ENCODE results near the gene PPP1R9B. TPM values are rescaled to one million over a fixed set of nuclear protein-coding genes. Genes with fewer than 3 reads are reported as not detected.

Gene PPP1R9B
- total and polyA plus RNA-seq, 9 donors = 24.7 to 66.1 (median 48.5) TPM

DNA sequence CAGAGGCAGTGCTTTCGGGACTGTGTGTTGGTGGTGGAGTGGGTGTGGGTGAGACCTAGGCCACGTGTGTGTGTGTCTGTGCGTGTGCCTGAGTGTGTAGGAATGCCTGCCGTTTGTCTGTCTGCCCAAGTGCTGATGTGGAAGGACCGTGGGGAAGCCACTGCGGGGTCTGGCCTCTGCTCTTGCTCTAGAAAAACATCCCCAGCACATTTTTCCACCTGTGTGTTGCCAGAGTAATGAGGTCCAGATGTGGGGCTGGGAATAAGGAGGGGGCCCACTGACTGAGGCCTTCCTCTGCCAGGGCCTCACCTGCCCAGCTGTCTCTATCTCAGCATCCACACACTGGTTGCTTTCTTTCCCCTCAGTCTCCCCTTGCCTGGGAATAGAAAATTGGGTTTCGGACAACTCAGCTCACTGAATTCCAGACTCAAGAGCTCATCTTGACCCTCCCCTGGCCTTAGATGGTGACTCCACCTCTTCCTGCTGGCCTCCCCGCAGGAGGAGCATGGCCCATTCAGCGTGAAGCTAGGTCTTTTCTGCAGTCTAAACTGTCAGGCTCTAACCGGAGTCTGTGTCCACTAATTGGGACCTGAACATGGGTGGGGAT, 23.0 kb upstream of the PPP1R9B start:
- peak; percentile 98 for DNase-seq
- Histone ChIP-seq H3K9me3 (replicated peaks; ENCODE audit: control insufficient read depth, low read depth, low read length) (no peaks in the 10 kb centered on the region), H3K4me1 (ENCODE audit: control insufficient read depth, insufficient read depth, low read length) (peaks cover 81% of the 10 kb centered on the region), H3K36me3 (ENCODE audit: control insufficient read depth, insufficient read depth, low read length) (peaks cover 59% of the 10 kb centered on the region), H3K4me3 (ENCODE audit: low read length) (no peak overlapping the region), H3K27me3 (ENCODE audit: control insufficient read depth, insufficient read depth, low read length) (no peaks in the 10 kb centered on the region), H3K27ac (ENCODE audit: low read length) (peak overlapping the region; percentile 98)
- WGBS (ENCODE audit: insufficient coverage) = 11% methylated on average over 6 of the region's 10 CpGs

DNA sequence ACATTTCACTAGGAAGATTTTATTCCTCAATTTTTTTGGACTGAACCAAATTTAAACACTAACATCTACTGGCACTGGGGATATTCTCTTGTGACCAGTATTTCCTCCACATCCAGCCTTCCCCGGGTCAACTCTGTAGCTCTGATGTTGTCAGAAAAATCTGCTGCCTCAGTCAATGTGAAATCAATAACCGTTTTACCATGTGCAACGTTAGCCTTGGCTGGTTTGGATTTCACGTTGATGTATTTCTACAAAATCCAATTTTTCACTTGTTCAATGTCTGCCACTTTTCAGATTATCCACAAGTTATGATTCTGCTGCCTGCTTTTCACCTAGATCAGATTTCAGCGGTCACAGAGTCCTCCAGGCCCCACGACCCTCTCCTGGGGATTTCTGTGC, 22.5 kb upstream of the PPP1R9B start:
- Histone ChIP-seq H3K9me3 (replicated peaks; ENCODE audit: control insufficient read depth, low read depth, low read length) (no peaks in the 10 kb centered on the region), H3K36me3 (ENCODE audit: control insufficient read depth, insufficient read depth, low read length) (peaks cover 64% of the 10 kb centered on the region), H3K27ac (ENCODE audit: low read length) (peak overlapping the region; percentile 98), H3K4me3 (ENCODE audit: low read length) (no peak overlapping the region), H3K4me1 (ENCODE audit: control insufficient read depth, insufficient read depth, low read length) (peaks cover 81% of the 10 kb centered on the region), H3K27me3 (ENCODE audit: control insufficient read depth, insufficient read depth, low read length) (no peaks in the 10 kb centered on the region)
- DNase-seq = peak; percentile 80
- 19% methylated on average over 6 of the region's 6 CpGs for WGBS (ENCODE audit: insufficient coverage)

DNA sequence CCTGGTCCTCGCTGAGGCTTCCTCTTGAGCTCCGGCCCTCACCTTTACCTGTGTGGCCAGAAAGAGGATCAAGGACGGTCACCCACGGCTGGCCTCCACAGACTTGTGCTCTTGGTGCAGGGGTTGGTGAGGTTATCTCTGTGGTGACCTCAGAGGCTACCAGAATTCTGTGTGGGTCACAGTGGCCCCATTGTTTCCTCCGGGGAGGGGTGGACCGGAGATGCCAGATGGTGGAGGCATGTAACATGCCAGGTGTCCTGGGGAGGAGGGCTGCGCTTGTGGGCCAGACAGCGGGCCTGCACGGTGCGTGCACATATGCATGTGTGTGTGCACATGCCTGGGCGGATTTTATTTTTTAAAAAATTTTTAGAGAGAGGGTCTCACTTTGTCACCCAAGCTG, 21.7 kb upstream of the PPP1R9B start:
- 71% methylated on average over 5 of the region's 11 CpGs for WGBS (ENCODE audit: insufficient coverage)
- Histone ChIP-seq H3K4me3 (ENCODE audit: low read length) (no peak overlapping the region), H3K27ac (ENCODE audit: low read length) (peak overlapping the region; percentile 98), H3K4me1 (ENCODE audit: control insufficient read depth, insufficient read depth, low read length) (peaks cover 81% of the 10 kb centered on the region), H3K27me3 (ENCODE audit: control insufficient read depth, insufficient read depth, low read length) (no peaks in the 10 kb centered on the region), H3K9me3 (replicated peaks; ENCODE audit: control insufficient read depth, low read depth, low read length) (no peaks in the 10 kb centered on the region), H3K36me3 (ENCODE audit: control insufficient read depth, insufficient read depth, low read length) (peaks cover 64% of the 10 kb centered on the region)
- DNase-seq = no peak

DNA sequence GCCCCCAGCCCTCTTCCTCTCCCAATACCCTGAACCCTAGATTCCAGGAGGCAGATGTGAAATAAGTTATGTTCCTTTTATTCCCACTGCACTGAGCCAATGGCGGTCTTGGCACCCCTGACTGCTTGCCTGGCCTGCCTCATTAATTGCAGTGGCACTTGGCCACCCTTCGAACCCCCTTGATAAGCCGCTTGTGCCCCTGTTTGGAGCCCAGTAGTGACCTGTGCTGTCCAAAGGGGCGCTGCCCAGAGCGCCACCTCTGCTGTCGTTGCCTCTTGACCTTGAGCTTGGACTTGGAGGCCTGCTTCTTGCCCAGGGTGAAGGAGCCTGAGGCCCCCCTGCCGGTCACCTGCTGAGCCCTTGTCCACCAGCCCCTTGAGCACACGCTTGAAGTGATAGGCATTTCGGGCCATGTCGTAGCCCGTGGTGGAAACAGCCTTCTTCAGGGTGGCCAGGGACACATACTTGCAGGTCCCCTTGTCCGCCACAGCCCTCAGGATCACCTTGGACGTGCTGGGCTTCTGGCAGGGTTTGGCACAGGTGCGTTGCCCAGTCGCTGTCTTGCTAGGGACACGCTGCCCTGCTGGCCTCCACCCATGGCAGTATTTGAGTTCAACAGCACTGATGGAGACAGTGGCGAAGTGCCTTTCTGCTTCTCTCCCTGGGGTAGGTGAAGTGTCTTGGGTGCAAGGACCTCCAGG, 21.0 kb upstream of the PPP1R9B start:
- WGBS (ENCODE audit: insufficient coverage) = 87% methylated on average over 17 of the region's 17 CpGs
- Histone ChIP-seq H3K27ac (ENCODE audit: low read length) (peak overlapping the region; percentile 98), H3K27me3 (ENCODE audit: control insufficient read depth, insufficient read depth, low read length) (no peaks in the 10 kb centered on the region), H3K9me3 (replicated peaks; ENCODE audit: control insufficient read depth, low read depth, low read length) (no peaks in the 10 kb centered on the region), H3K4me1 (ENCODE audit: control insufficient read depth, insufficient read depth, low read length) (peaks cover 78% of the 10 kb centered on the region), H3K36me3 (ENCODE audit: control insufficient read depth, insufficient read depth, low read length) (peaks cover 60% of the 10 kb centered on the region), H3K4me3 (ENCODE audit: low read length) (no peak overlapping the region)
- no peak for DNase-seq

DNA sequence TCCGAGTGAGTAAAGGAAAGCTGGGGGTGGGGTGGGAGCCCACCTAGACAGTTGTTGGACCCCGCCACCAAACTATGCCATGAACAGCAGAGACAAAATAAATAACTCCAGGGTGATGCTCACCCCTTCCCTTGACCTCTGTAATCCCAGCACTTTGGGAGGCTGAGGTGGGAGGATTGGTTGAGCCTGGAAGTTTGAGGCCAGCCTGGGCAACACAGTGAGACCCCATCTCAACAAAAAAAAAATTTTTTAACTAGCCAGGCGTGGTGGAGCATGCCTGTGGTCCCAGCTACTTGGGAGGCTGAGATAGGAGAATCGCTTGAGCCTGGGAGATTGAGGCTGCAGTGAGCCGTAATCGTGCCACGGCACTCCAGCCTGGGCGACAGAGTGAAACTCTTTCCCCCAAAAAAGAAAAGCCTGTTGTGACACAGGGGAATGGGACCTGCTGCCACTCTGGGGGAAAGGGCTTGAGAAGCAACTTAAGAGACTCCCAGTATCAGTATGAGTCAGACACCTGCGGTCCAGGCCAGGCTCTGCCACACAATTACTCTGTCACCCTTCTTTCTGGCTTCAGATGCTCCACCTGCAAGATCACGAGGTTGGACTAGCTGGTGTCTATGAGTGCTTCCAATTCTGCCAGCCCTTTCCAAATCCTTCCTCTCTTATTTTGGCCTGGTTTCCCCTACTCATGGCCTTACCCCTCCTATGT, 20.3 kb upstream of the PPP1R9B start:
- peaks cover 80% of the 10 kb centered on the region for H3K4me1 ChIP-seq (ENCODE audit: control insufficient read depth, insufficient read depth, low read length)
- H3K9me3 ChIP-seq (replicated peaks; ENCODE audit: control insufficient read depth, low read depth, low read length) = no peaks in the 10 kb centered on the region
- no peak overlapping the region for H3K4me3 ChIP-seq (ENCODE audit: low read length)
- DNase-seq = no peak
- H3K27me3 ChIP-seq (ENCODE audit: control insufficient read depth, insufficient read depth, low read length) = no peaks in the 10 kb centered on the region
- WGBS (ENCODE audit: insufficient coverage) = 38% methylated on average over 1 of the region's 10 CpGs
- H3K36me3 ChIP-seq (ENCODE audit: control insufficient read depth, insufficient read depth, low read length) = peaks cover 59% of the 10 kb centered on the region
- H3K27ac ChIP-seq (ENCODE audit: low read length) = no peak overlapping the region

DNA sequence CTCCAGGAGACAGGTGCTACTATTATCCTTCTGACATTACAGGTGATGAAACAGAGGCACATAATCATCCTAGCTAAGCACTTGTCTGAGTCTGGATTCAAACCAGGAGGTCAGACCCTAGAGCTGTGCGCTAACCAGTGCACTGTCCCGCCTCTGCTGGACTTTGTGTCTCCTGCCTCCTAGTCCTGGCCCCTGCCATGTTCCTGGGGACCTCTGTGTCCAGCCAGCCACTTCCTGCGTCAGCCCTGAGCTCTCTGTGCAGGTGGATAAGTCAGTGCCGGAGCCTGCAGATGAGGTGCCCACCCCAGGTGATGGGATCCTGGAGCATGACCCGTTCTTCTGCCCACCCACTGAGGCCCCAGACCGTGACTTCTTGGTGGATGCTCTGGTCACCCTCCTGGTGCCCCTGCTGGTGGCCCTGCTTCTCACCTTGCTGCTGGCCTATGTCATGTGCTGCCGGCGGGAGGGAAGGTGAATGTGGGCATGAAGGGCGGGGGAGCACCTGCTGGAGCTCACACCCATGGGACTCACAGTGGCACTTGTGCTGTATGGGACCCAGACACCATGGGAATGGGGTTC, 19.5 kb upstream of the PPP1R9B start:
- peaks cover 80% of the 10 kb centered on the region for H3K4me1 ChIP-seq (ENCODE audit: control insufficient read depth, insufficient read depth, low read length)

DNA sequence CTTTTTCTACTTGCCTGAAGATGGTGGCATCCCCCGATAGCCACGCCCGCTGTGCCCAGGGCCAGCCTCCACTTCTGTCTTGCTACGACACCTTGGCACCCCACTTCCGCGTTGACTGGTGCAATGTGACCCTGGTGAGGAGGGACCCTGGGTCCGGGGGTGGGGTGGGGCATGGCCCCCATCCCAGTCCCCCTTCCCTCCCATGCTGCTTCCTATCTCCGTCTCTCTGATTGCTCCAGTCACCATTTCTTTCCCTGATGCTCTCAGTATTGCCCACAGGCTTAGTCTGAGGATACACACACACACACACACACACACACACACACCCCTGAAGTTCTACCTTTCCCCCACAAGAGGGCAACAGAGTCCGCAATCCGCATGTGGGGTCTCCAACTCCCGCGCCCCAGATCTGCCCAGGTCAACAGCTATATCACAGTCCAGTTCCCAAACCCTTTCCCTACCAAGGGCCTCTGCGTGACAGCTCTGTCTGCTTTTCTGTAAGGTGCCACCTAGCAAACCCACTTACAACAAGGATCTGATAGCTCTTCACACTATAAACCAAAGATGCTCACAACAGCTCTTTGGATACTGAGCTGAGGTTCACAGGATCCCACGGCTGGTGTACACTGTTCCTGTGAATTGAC, 18.8 kb upstream of the PPP1R9B start:
- 46% methylated on average over 12 of the region's 14 CpGs for WGBS (ENCODE audit: insufficient coverage)
- H3K27ac ChIP-seq (ENCODE audit: low read length) = peak overlapping the region; percentile 35
- peak; percentile 77 for DNase-seq

More for the DNA sequence above, 19.5 kb upstream of the PPP1R9B start:
- H3K27me3 ChIP-seq (ENCODE audit: control insufficient read depth, insufficient read depth, low read length) = no peaks in the 10 kb centered on the region
- H3K4me3 ChIP-seq (ENCODE audit: low read length) = no peak overlapping the region
- H3K27ac ChIP-seq (ENCODE audit: low read length) = peak overlapping the region; percentile 35
- WGBS (ENCODE audit: insufficient coverage) = 90% methylated on average over 7 of the region's 9 CpGs
- no peak for DNase-seq
- no peaks in the 10 kb centered on the region for H3K9me3 ChIP-seq (replicated peaks; ENCODE audit: control insufficient read depth, low read depth, low read length)
- peaks cover 51% of the 10 kb centered on the region for H3K36me3 ChIP-seq (ENCODE audit: control insufficient read depth, insufficient read depth, low read length)

DNA sequence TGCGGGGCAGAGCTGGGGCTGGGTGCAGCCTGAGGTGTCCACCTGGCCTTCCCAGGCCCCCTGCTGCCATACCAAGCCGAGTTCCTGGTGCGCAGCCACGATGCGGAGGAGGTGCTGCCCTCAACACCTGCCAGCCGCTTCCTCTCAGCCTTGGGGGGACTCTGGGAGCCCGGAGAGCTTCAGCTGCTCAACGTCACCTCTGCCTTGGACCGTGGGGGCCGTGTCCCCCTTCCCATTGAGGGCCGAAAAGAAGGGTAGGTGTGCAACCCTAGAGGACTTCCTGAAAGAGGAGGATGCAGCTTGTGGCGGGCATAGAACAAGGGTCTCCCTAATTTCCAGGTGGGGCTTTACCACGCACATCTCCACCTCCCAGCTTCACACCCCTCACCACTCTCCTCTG, 17.8 kb upstream of the PPP1R9B start:
- 72% methylated on average over 8 of the region's 13 CpGs for WGBS (ENCODE audit: insufficient coverage)
- no peak for DNase-seq
- H3K27ac ChIP-seq (ENCODE audit: low read length) = no peak overlapping the region
- peaks cover 81% of the 10 kb centered on the region for H3K4me1 ChIP-seq (ENCODE audit: control insufficient read depth, insufficient read depth, low read length)
- H3K4me3 ChIP-seq (ENCODE audit: low read length) = no peak overlapping the region
- H3K36me3 ChIP-seq (ENCODE audit: control insufficient read depth, insufficient read depth, low read length) = peaks cover 43% of the 10 kb centered on the region
- no peaks in the 10 kb centered on the region for H3K9me3 ChIP-seq (replicated peaks; ENCODE audit: control insufficient read depth, low read depth, low read length)
- no peaks in the 10 kb centered on the region for H3K27me3 ChIP-seq (ENCODE audit: control insufficient read depth, insufficient read depth, low read length)

More for the DNA sequence above, 18.8 kb upstream of the PPP1R9B start:
- no peaks in the 10 kb centered on the region for H3K9me3 ChIP-seq (replicated peaks; ENCODE audit: control insufficient read depth, low read depth, low read length)
- peaks cover 84% of the 10 kb centered on the region for H3K4me1 ChIP-seq (ENCODE audit: control insufficient read depth, insufficient read depth, low read length)
- H3K4me3 ChIP-seq (ENCODE audit: low read length) = no peak overlapping the region
- H3K27me3 ChIP-seq (ENCODE audit: control insufficient read depth, insufficient read depth, low read length) = no peaks in the 10 kb centered on the region
- H3K36me3 ChIP-seq (ENCODE audit: control insufficient read depth, insufficient read depth, low read length) = peaks cover 48% of the 10 kb centered on the region

DNA sequence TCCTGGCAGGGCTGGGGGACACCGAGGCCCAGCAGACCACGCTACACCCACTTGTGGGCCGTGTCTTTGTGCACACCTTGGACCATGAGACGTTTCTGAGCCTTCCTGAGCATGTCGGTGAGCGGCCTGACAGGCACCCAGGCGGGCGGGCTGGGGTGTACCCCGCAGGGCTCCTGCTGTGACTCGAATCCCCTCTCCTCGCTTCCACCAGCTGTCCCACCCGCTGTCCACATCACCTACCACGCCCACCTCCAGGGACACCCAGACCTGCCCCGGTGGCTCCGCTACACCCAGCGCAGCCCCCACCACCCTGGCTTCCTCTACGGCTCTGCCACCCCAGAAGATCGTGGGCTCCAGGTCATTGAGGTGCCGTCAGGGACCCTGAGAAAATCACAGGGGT, 16.9 kb upstream of the PPP1R9B start:
- peaks cover 72% of the 10 kb centered on the region for H3K4me1 ChIP-seq (ENCODE audit: control insufficient read depth, insufficient read depth, low read length)
- H3K36me3 ChIP-seq (ENCODE audit: control insufficient read depth, insufficient read depth, low read length) = peaks cover 40% of the 10 kb centered on the region
- no peak for DNase-seq
- peak overlapping the region; percentile 44 for H3K4me3 ChIP-seq (ENCODE audit: low read length)
- 82% methylated on average over 12 of the region's 19 CpGs for WGBS (ENCODE audit: insufficient coverage)
- H3K27me3 ChIP-seq (ENCODE audit: control insufficient read depth, insufficient read depth, low read length) = no peaks in the 10 kb centered on the region
- H3K9me3 ChIP-seq (replicated peaks; ENCODE audit: control insufficient read depth, low read depth, low read length) = no peaks in the 10 kb centered on the region
- H3K27ac ChIP-seq (ENCODE audit: low read length) = peak overlapping the region; percentile 71
